Activated T-helper 2 cell treated with anti-CD3 and anti-CD28 coated beads, Interferon-gamma antibody, Interleukin-2, Interleukin-4, amounts not matched to agents 10 μg/mL and 5 μg/mL and 100 μg/mL, durations not matched to agents 14 hours and 24 hours and 36 hours (primary cell): ENCODE measurements around the gene HPGDS. TPM values are rescaled to one million over a fixed set of nuclear protein-coding genes. Genes with fewer than 3 reads are reported as not detected.
"Not testable (repeated sequence)": the region's sequence is repeated elsewhere in the genome, so short reads cannot be mapped to it uniquely, and the experiment has no call there.

Source experiments
- DNase-seq: peaks from one replicate; pipeline ENCODE4 v3.0.0; 2021; ENCODE audit warnings: low spot score
- H3K27ac Mint-ChIP-seq: one replicate; pipeline ENCODE4 v1.8.0; 2021; ENCODE audit warnings: mixed read lengths
- H3K27me3 Mint-ChIP-seq: one replicate; pipeline ENCODE4 v1.8.0; 2021; ENCODE audit warnings: low read depth, mixed read lengths
- H3K36me3 Mint-ChIP-seq: one replicate; pipeline ENCODE4 v1.8.0; 2021; ENCODE audit warnings: low read depth, mixed read lengths
- H3K4me1 Mint-ChIP-seq: one replicate; pipeline ENCODE4 v1.8.0; 2021; ENCODE audit warnings: low read depth, mixed read lengths
- H3K4me3 Mint-ChIP-seq: one replicate; pipeline ENCODE4 v1.8.0; 2021; ENCODE audit warnings: low read depth, mild to moderate bottlenecking, moderate library complexity, mixed read lengths
- H3K9me3 Mint-ChIP-seq: one replicate; pipeline ENCODE4 v1.8.0; 2021; ENCODE audit warnings: mixed read lengths
- intact Hi-C: fragments of 100-400 bp; cut with micrococcal nuclease; formaldehyde crosslinking; loops from one replicate; pipeline ENCODE4 v1.15.1; 2023
- total RNA-seq: library from RNA; stranded (reverse); gene quantifications from 2 replicates; pipeline ENCODE4 v1.2.3, GENCODE V29; 2022

The HPGDS gene
- total RNA-seq, 1 donor from 2014 or later: 0.37 TPM

DNA sequence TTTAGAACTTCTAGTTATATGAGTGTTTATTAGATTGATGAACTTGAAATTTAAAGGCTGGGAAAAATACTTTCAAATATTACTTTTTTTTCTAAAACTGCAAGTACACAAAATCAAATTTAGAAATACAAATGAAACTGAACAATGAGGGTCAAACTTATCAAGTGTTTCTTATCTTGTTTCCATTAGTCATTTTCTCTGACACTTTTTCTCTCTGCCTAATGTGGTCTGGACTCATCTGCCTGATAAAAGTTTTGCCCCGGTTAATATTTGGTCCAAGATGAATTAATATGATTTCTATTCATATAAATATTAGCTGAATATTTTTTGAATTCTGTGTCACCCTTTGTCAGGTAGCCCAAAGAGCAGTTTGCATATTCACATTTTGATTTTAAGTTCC, 8.7 kb upstream of the HPGDS start:
- DNase-seq: no peak
- Mint-ChIP-seq H3K9me3 (no peaks in the 10 kb centered on the region), H3K36me3 (no peaks in the 10 kb centered on the region), H3K4me1 (peaks cover 57% of the 10 kb centered on the region), H3K4me3 (no peak overlapping the region), H3K27ac (peak overlapping the region; percentile 19), H3K27me3 (no peaks in the 10 kb centered on the region)
- intact Hi-C loops: no loop called here

DNA sequence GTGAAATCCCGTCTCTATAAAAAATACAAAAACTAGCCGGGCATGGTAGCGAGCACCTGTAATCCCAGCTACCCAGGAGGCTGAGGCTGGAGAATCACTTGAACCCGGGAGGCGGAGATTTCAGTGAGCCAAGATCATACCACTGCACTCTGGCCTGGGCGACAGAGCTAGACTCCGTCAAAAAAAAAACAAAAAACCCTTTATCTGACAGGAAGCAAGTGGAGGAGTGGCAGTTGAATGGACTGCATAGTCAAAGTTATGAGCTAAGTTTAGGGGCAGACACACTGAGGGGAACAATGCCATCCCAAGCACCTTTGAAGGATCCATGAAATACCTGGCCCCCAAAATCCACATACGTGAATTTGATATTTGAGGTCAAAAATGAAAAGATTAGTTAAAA, 7.5 kb upstream of the HPGDS start:
- DNase-seq: no peak
- Mint-ChIP-seq H3K9me3 (no peaks in the 10 kb centered on the region), H3K36me3 (no peaks in the 10 kb centered on the region), H3K27me3 (no peaks in the 10 kb centered on the region), H3K27ac (no peak overlapping the region), H3K4me1 (peaks cover 66% of the 10 kb centered on the region), H3K4me3 (no peak overlapping the region)
- intact Hi-C loops: no loop called here

DNA sequence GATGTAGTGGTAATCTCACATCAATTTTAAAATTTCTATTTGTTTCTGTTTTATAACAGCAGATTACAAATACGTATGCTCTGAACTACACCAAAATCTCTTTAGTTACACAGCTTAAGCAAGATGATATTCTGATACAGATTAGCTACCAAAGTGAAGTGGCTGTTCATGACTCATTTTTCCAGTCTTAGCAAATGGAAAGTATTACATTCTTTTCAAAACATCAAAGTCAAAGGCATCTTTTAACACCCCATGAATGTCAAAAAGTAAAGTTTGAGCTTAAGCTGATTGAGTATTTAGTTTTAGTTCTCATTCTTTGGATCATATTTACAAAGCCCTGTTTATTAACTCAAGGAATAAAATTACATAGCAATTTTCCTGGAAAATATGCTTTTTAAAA, 6.6 kb upstream of the HPGDS start:
- H3K27me3 Mint-ChIP-seq: no peaks in the 10 kb centered on the region
- peak overlapping the region; percentile 26 for H3K4me3 Mint-ChIP-seq
- no peak for DNase-seq
- H3K9me3 Mint-ChIP-seq: no peaks in the 10 kb centered on the region
- intact Hi-C loops: loop anchor here (1.0 to 5.0 kb wide), 3 partner anchors 10 to 142 kb away; partner anchors contain the start of genes PDLIM5 and SMARCAD1
- no peaks in the 10 kb centered on the region for H3K36me3 Mint-ChIP-seq
- peak overlapping the region; percentile 84 for H3K27ac Mint-ChIP-seq
- peaks cover 73% of the 10 kb centered on the region for H3K4me1 Mint-ChIP-seq

DNA sequence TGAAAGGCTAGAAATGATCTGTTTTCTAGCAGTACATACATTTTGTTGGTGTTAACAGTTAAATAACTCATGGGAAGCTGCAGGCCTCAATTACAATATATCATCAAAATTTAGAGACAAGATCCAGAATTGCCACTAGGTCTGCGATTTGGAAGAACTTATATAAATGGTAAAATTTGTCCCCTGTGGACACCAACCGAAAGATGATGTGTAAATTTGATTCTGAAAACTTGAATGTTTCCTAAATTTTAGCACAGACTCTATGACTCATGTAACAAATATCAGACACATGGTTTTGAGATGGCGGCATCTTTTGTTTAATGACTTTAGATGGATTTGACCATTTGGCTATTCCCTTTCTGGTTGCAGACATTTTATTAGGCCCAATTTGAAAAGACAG, 6.0 kb upstream of the HPGDS start:
- Mint-ChIP-seq H3K9me3 (no peaks in the 10 kb centered on the region), H3K27ac (peak overlapping the region; percentile 84), H3K4me1 (peaks cover 73% of the 10 kb centered on the region), H3K36me3 (no peaks in the 10 kb centered on the region), H3K4me3 (no peak overlapping the region), H3K27me3 (no peaks in the 10 kb centered on the region)
- DNase-seq: no peak
- intact Hi-C loops: loop anchor here (1.0 to 5.0 kb wide), 3 partner anchors 9 to 141 kb away; partner anchors contain the start of genes PDLIM5 and SMARCAD1

DNA sequence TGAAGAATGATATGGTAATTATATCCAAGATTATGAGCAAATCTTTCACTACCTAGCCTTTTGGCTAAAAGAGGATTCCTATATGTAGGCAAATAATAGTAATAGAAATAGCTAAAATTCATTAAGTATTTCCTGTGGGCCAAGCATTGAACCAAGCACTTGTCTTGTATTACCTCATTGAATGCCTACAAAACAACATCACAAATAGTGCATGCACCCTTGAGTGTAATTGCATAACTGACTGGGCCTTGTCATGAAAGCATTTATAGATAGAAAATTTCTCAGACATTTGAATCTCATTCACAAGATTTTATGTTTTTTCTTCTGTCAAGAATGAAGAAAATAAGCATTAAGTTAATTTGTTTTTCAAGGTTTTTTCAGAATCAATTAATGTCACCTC, 3.9 kb upstream of the HPGDS start:
- no peaks in the 10 kb centered on the region for H3K9me3 Mint-ChIP-seq
- H3K36me3 Mint-ChIP-seq: no peaks in the 10 kb centered on the region

DNA sequence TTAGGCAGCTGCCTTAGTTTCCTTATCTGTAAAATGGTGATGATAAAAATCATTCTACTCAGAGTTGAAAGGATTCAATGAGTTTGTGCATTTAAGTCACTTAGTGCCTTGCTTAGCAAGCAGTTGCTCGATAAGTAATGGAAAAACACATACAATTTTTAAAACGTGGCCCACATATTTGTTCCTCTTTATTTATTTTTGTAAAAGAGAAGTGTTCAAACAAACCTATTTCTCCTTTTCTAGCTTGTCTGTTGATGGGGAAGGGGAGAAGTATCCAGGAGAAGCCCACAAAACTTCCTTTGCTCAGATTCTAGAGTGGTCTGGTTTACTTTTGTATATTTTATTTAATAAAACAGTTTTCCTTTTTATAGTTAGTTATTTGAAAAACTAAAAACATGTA, 3.3 kb upstream of the HPGDS start:
- Mint-ChIP-seq H3K36me3 (no peaks in the 10 kb centered on the region), H3K4me1 (peaks cover 71% of the 10 kb centered on the region), H3K27ac (no peak overlapping the region), H3K9me3 (no peaks in the 10 kb centered on the region), H3K27me3 (no peaks in the 10 kb centered on the region), H3K4me3 (no peak overlapping the region)
- no peak for DNase-seq
- intact Hi-C loops: loop anchor here (5.0 kb wide), 2 partner anchors 106 to 139 kb away; partner anchors contain the start of genes PDLIM5 and SMARCAD1

More for the DNA sequence above, 3.9 kb upstream of the HPGDS start:
- intact Hi-C loops: loop anchor here (5.0 kb wide), 2 partner anchors 106 to 139 kb away; partner anchors contain the start of genes PDLIM5 and SMARCAD1
- no peak overlapping the region for H3K27ac Mint-ChIP-seq
- DNase-seq: no peak
- H3K4me1 Mint-ChIP-seq: peaks cover 74% of the 10 kb centered on the region
- no peaks in the 10 kb centered on the region for H3K27me3 Mint-ChIP-seq
- H3K4me3 Mint-ChIP-seq: no peak overlapping the region

DNA sequence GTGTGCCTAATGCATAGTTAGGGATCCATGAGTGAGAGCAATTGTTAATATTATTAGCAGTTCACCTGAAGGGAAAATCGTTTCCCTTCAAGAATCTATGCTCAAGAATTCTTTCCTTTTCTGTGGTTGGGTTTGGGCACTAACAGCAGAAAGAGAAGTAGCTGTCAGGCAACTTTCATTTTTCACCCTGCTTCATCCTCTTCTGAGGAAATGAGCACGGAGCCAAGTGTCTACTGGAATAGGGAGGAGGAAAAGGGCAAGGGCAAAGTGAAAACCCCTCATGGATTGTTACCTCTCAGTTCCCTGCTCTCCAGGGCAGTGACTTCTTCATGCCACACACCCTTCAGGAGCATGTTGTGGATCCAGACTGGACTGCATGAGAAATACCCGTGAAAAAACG, 2.6 kb upstream of the HPGDS start:
- peaks cover 64% of the 10 kb centered on the region for H3K4me1 Mint-ChIP-seq
- intact Hi-C loops: loop anchor here (5.0 kb wide), 2 partner anchors 107 to 138 kb away; partner anchors contain the start of genes PDLIM5 and SMARCAD1
- H3K4me3 Mint-ChIP-seq: peak overlapping the region; percentile 10
- no peaks in the 10 kb centered on the region for H3K9me3 Mint-ChIP-seq
- H3K36me3 Mint-ChIP-seq: no peaks in the 10 kb centered on the region
- peak overlapping the region; percentile 22 for H3K27ac Mint-ChIP-seq
- H3K27me3 Mint-ChIP-seq: no peaks in the 10 kb centered on the region
- DNase-seq: no peak

DNA sequence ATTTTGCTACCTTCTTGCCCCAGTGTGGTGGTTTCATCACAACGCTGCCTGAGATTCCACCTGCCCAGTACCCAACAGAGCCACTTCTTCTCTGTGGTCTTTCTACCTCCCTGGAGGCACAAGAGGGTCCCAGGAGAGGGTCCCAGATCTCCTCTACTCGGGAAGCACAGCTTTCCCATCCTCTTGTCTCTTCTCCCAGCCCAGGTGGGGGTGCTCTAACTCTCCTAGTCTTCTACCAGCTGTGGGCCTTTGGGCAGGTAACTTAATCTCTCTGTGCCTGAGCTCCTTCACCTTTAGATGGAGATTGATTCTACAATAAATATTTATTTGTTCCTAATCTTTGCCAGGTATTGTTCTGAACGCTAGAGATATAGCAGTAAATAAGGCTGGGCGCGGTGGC, 1.8 kb upstream of the HPGDS start:
- Mint-ChIP-seq H3K9me3 (no peaks in the 10 kb centered on the region), H3K27me3 (no peaks in the 10 kb centered on the region), H3K4me3 (no peak overlapping the region), H3K4me1 (peaks cover 66% of the 10 kb centered on the region), H3K36me3 (no peaks in the 10 kb centered on the region), H3K27ac (no peak overlapping the region)
- intact Hi-C loops: no loop called here
- no peak for DNase-seq

DNA sequence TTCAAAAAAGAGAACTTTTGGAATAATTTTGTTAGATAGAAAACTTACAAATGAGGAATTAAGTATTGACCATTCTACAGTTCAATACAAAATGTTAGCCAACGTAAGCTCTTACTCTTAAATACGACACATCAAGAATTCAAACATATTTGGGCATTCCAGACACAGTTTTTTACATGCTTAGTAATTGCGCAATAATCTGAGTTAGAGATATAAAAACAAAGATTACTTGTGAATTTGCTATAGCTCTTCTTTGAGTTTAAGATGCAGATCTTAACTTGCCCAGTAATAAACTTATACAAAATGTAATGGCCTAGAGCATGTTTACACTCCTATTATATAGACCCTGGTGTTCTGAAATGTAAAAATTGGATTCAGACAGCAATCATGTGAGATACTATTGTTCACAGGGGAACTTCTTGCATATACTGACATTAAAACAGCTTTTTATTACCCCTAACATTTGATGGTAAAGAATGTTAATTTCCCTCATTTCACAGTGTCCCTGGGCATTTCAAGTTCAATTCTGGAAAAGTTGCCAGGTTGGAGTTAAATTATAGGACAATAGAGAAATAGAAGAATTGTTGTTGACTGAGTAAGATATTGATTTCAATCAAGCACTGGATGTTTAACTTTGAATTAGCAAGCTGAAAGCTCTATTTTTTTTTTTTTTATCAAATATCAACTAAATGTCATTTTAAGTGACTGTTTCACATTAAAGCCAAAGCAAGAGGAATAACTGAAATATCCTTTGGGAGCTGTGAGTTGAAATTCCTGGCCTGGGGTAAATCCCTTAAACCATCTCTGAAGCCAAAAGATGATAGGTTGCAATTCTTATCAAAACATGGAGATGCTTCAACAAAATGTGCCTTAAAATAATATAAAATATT, 910 bp downstream of the HPGDS start:
- no peak overlapping the region for H3K4me3 Mint-ChIP-seq
- H3K27me3 Mint-ChIP-seq: no peaks in the 10 kb centered on the region
- intact Hi-C loops: no loop called here

DNA sequence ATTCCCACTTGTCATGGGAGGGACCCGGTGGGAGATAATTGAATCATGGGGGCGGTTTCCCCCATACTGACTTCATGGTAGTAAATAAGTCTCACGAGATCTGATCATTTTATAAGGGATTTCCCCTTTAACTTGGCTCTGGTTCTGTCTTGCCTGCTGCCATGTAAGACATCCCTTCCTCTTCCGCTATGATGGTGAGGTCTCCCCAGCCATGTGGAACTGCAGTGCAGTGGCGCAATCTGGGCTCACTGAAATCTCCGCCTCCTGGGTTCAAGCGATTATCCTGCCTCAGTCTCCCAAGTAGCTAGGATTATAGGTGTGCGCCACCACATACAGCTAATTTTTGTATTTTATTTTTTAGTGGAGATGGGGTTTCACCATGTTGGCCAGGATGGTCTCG, 2.9 kb downstream of the HPGDS start:
- Mint-ChIP-seq H3K27ac (peak overlapping the region; percentile 91), H3K4me1 (peaks cover 36% of the 10 kb centered on the region), H3K27me3 (no peaks in the 10 kb centered on the region), H3K4me3 (peak overlapping the region; percentile 68), H3K36me3 (no peaks in the 10 kb centered on the region), H3K9me3 (no peaks in the 10 kb centered on the region)
- no peak for DNase-seq
- intact Hi-C loops: loop anchor here (1.0 to 5.0 kb wide), 4 partner anchors 10 to 909 kb away; no protein-coding TSS in a partner anchor

More for the DNA sequence above, 910 bp downstream of the HPGDS start:
- DNase-seq: no peak
- H3K36me3 Mint-ChIP-seq: no peaks in the 10 kb centered on the region
- H3K27ac Mint-ChIP-seq: no peak overlapping the region
- peaks cover 50% of the 10 kb centered on the region for H3K4me1 Mint-ChIP-seq
- no peaks in the 10 kb centered on the region for H3K9me3 Mint-ChIP-seq

DNA sequence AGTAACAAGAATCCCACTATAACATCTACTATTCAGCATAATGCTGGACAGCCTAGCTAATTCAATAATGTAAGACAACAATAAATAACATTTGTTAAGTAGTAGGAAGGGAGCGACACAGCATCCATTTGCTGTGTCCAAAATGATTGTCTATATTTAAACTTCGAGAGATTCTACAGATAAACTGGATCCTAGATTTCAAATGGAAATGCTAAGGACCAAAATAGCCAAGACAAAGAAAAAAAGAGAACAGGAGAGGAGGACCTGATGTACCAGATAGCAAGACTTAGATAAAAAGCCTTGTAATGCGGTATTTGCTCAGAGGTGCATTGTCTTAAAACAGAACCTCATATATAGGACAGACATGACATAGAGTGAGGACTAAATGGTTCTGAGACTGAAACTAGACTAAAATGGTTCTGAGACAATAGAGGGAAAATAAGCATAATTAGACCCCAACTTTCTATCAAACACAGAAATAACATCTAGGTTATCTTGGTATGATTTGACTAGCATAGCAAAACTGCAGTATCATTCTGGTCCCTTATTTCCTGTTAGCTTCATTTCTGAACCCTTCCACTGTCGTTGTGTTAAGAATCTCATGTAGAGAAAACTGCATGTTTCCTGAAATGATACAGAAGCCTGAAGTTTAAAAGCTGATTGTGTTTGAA, 3.8 kb downstream of the HPGDS start:
- intact Hi-C loops: loop anchor here (1.0 to 5.0 kb wide), 4 partner anchors 10 to 910 kb away; no protein-coding TSS in a partner anchor
- Mint-ChIP-seq H3K27ac (peak overlapping the region; percentile 91), H3K36me3 (no peaks in the 10 kb centered on the region), H3K9me3 (no peaks in the 10 kb centered on the region), H3K4me3 (peak overlapping the region; percentile 52), H3K27me3 (peaks cover 4% of the 10 kb centered on the region), H3K4me1 (peaks cover 30% of the 10 kb centered on the region)
- no peak for DNase-seq

DNA sequence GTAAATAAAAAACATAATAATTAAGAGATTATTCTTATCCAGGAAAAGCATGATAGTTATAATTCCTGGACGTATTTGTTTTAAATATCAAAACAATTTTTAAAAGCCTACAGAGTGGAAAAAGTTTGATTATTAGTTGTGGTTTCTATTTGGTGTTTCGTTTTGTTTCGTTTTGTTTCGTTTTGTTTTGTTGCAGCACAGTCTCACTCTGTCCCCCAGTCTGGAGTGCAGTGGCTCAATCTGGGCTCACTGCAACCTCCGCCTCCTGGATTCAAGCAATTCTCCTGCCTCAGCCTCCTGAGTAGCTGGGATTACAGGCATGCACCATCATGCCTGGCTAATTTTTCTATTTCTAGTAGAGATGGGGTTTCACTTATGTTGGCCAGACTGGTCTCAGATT, 5.8 kb downstream of the HPGDS start:
- not testable (repeated sequence) for H3K36me3 Mint-ChIP-seq, H3K9me3 Mint-ChIP-seq, H3K27ac Mint-ChIP-seq, H3K27me3 Mint-ChIP-seq, DNase-seq, H3K4me3 Mint-ChIP-seq
- H3K4me1 Mint-ChIP-seq: peaks cover 23% of the 10 kb centered on the region
- intact Hi-C loops: loop anchor here (5.0 kb wide), 1 partner anchor 34 kb away; no protein-coding TSS in a partner anchor
